GM18951 (cell line): Measurements from ENCODE around the gene GPBAR1.

Source experiments
- POLR2A ChIP-seq: IDR thresholded peaks from 4 replicates; pipeline ENCODE4 v1.6.1; 2011; ENCODE audit warnings: mild to moderate bottlenecking; ENCODE audit not compliant: insufficient read length, insufficient read depth; ENCODE audit errors: extremely low read depth
- in situ Hi-C: fragments of 300-500 bp; cut with MboI; formaldehyde crosslinking; loops from one replicate; pipeline ENCODE4 v1.12.0; 2022; ENCODE audit warnings: low sequenced_read_pairs, mixed read lengths, inconsistent platforms; ENCODE audit not compliant: unreplicated experiment

The GPBAR1 gene

DNA sequence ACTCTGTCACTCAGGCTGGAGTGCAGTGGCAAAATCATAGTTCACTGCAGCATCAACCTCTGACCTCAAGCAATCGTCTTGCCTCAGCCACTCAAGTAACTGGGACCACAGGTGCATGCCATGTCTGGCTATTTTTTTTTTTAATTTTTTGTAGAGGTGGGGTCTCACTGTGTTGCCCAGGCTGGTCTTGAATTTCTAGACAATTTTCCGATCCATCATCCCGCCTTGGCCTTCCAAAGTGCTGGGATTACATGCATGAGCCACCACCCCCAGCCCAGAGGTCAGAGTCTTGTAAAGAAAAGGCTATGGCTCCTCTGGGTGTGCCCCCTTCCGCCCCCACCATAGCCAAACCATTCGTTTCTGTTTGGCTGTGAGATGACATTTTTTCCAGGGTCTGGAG is 44.6 kb downstream of the GPBAR1 start:
- no peak for TF ChIP-seq POLR2A

DNA sequence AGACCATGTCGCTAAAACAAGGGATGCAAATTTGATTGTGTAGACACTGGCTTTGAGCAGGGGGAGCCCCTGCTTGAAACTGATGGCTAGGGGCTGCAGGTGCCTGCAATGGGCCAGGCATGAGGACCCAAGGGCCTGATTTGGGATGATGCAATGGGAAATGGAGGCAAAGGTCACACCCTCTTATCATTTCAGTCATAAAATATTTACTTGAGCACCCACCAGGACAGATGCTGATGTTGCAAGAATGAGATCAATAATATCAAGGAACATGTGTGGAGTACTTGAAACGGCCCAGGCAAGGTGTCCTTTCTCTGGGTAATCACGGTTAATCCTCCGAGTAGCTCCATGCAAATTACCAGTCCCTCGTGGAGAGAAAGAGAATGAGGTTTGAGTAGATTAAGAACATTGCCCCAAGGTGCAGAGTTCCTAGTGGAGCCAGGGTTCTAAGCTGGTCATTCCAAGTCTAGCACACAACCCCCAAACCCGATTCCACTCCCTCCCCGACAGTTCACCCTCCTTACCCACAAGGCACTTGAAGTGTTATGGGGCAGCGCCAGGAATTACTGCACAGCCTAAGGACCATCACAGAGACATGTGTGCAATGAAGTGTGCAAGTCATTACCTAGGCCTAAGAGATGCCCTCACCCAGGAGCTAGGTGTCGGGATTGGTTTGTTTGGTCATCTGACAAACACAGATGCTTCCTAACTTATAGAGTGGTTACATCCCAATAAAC is 45.5 kb downstream of the GPBAR1 start:
- in situ Hi-C loops = no loop called here

More for the DNA sequence above, 44.6 kb downstream of the GPBAR1 start:
- in situ Hi-C loops = no loop called here

GRCh38 chr2:218307415-218308090 is 46.7 kb downstream of the GPBAR1 start:
- in situ Hi-C loops = no loop called here

More for the DNA sequence above, 45.5 kb downstream of the GPBAR1 start:
- no peak for TF ChIP-seq POLR2A

GRCh38 chr2:218310853-218311540 is 50.2 kb downstream of the GPBAR1 start:
- in situ Hi-C loops = loop anchor here (10.0 kb wide), 1 partner anchor 74 kb away; the partner anchor contains the start of gene SLC11A1
- no peak for TF ChIP-seq POLR2A

More at GRCh38 chr2:218307415-218308090, 46.7 kb downstream of the GPBAR1 start:
- TF ChIP-seq POLR2A = no peak

GRCh38 chr2:218311541-218312266 is 50.9 kb downstream of the GPBAR1 start:
- in situ Hi-C loops = loop anchor here (10.0 kb wide), 1 partner anchor 73 kb away; the partner anchor contains the start of gene SLC11A1

- TF ChIP-seq POLR2A = no peak
- in situ Hi-C loops = loop anchor here (10.0 kb wide), 1 partner anchor 72 kb away; the partner anchor contains the start of gene SLC11A1
Observed at GRCh38 chr2:218312267-218312756, 51.5 kb downstream of the GPBAR1 start.

GRCh38 chr2:218313356-218313755 is 52.5 kb downstream of the GPBAR1 start:
- TF ChIP-seq POLR2A = no peak
- in situ Hi-C loops = loop anchor here (10.0 kb wide), 1 partner anchor 71 kb away; the partner anchor contains the start of gene SLC11A1
